H1 (cell line): ENCODE results near the gene RASAL2. TPM values are rescaled to one million over a fixed set of nuclear protein-coding genes. Genes with fewer than 3 reads are reported as not detected.

Experiments
- CTCF ChIA-PET: fragments of 300-600 bp; sonication (Branson Sonifier 250); formaldehyde crosslinking; loops from one replicate; lab custom pipeline; 2021; ENCODE audit not compliant: partially characterized antibody; lab: Charles Lee
- POLR2A ChIA-PET: fragments of 300-600 bp; sonication (Branson Sonifier 250); formaldehyde crosslinking; loops from one replicate; lab custom pipeline; 2021; ENCODE audit warnings: inconsistent platforms; ENCODE audit not compliant: partially characterized antibody; lab: Charles Lee
- DNase-seq, 2 experiments: peaks; one replicate each; pipeline versions ENCODE4 v3.0.0 to v3.0.0-alpha.2; 2010 to 2022; ENCODE audit warnings: low spot score in 2 of 2, low read depth in 1 of 2, mixed read lengths in 1 of 2
- FAIRE-seq: peaks from 2 replicates; lab custom pipeline; 2011; peaks lifted over from hg19 to GRCh38; lab: Jason Lieb, UNC
- H2AFZ ChIP-seq: 2 replicates; pipeline ENCODE4 v1.8.1; 2012; ENCODE audit warnings: low read length, inconsistent platforms
- H2AK5ac ChIP-seq: 2 replicates; pipeline ENCODE4 v1.6.1; 2013; ENCODE audit warnings: low read depth, low read length
- H2BK120ac ChIP-seq: replicated peaks from 2 replicates; pipeline ENCODE3; 2013; ENCODE audit warnings: low read depth, low read length, inconsistent platforms
- H2BK12ac ChIP-seq: 2 replicates; pipeline ENCODE4 v1.6.1; 2013; ENCODE audit warnings: low read depth, low read length
- H2BK15ac ChIP-seq: 2 replicates; pipeline ENCODE4 v1.6.1; 2013; ENCODE audit warnings: low read length
- H2BK20ac ChIP-seq: 2 replicates; pipeline ENCODE4 v1.6.1; 2013; ENCODE audit warnings: low read length
- H2BK5ac ChIP-seq: 2 replicates; pipeline ENCODE4 v1.6.1; 2013; ENCODE audit warnings: low read depth, low read length
- H3K14ac ChIP-seq: 2 replicates; pipeline ENCODE4 v1.6.1; 2013; ENCODE audit warnings: inconsistent platforms; ENCODE audit not compliant: insufficient read length
- H3K18ac ChIP-seq: 2 replicates; pipeline ENCODE4 v1.6.1; 2013; ENCODE audit warnings: low read length; ENCODE audit errors: extremely low read depth
- H3K23ac ChIP-seq: 2 replicates; pipeline ENCODE4 v1.6.1; 2013; ENCODE audit warnings: inconsistent platforms; ENCODE audit not compliant: insufficient read length
- H3K23me2 ChIP-seq: 2 replicates; pipeline ENCODE4 v1.6.1; 2013; ENCODE audit warnings: low read depth, low read length
- H3K27ac ChIP-seq: 2 replicates; pipeline ENCODE4 v1.6.1; 2011; ENCODE audit warnings: low read depth, low read length, inconsistent platforms
- H3K27me3 ChIP-seq, 4 experiments: replicated peaks in 1 of 4; 1 replicate in 1 of 4; 2 replicates in 3 of 4; pipeline versions ENCODE4 v1.6.1 to v1.8.1; 2011 to 2013; ENCODE audit warnings: low read length in 3 of 4, mild to moderate bottlenecking in 3 of 4, inconsistent platforms in 2 of 4, mixed read lengths in 2 of 4, moderate library complexity in 1 of 4; ENCODE audit not compliant: control insufficient read depth in 3 of 4, insufficient read depth in 3 of 4; ENCODE audit errors: extremely low read depth in 1 of 4
- H3K36me3 ChIP-seq, 4 experiments: 2 replicates each; pipeline versions ENCODE4 v1.6.1 to v1.8.1; 2011 to 2013; ENCODE audit warnings: mild to moderate bottlenecking in 4 of 4, low read length in 3 of 4, moderate library complexity in 2 of 4, control low read depth in 1 of 4, inconsistent platforms in 1 of 4; ENCODE audit not compliant: insufficient read depth in 4 of 4, control insufficient read depth in 2 of 4
- H3K4ac ChIP-seq: replicated peaks from 2 replicates; pipeline ENCODE3; 2013; ENCODE audit warnings: low read length, low read depth, mixed read lengths, inconsistent platforms; ENCODE audit not compliant: insufficient read length
- H3K4me1 ChIP-seq, 4 experiments: replicated peaks in 1 of 4; 1 replicate in 1 of 4; 2 replicates in 3 of 4; pipeline versions ENCODE4 v1.6.1 to v1.8.1; 2011 to 2013; ENCODE audit warnings: low read length in 3 of 4, inconsistent platforms in 2 of 4, mixed read lengths in 1 of 4; ENCODE audit not compliant: insufficient read depth in 4 of 4, control insufficient read depth in 3 of 4
- H3K4me2 ChIP-seq, 2 experiments: 2 replicates each; pipeline versions ENCODE4 v1.6.1 to v1.8.1; 2011 to 2013; ENCODE audit warnings: low read depth in 2 of 2, low read length in 2 of 2, control low read depth in 1 of 2, inconsistent platforms in 1 of 2, mild to moderate bottlenecking in 1 of 2; ENCODE audit not compliant: insufficient read depth in 1 of 2
- H3K4me3 ChIP-seq, 4 experiments: fragments of 200-600, 300-600 bp in 1 of 4; sonication (generic), shearing (Covaris generic), sonication (Bioruptor Twin) in 1 of 4; 2 replicates each; pipeline versions ENCODE4 v1.5.1 to v1.8.1; 2011 to 2016; ENCODE audit warnings: low read length in 4 of 4, low read depth in 3 of 4, control low read depth in 2 of 4, inconsistent platforms in 2 of 4, mild to moderate bottlenecking in 2 of 4, mixed read lengths in 1 of 4, moderate library complexity in 1 of 4; ENCODE audit not compliant: insufficient read depth in 2 of 4; ENCODE audit errors: extremely low read depth in 1 of 4
- H3K56ac ChIP-seq: replicated peaks from 2 replicates; pipeline ENCODE3; 2013; ENCODE audit warnings: low read depth, mild to moderate bottlenecking, mixed read lengths, low read length, inconsistent platforms; ENCODE audit not compliant: insufficient read length
- H3K79me1 ChIP-seq: 2 replicates; pipeline ENCODE4 v1.6.1; 2013; ENCODE audit warnings: low read depth, low read length, control low read depth
- H3K79me2 ChIP-seq, 2 experiments: 2 replicates each; pipeline versions ENCODE4 v1.6.1 to v1.8.1; 2012 to 2013; ENCODE audit warnings: low read length in 2 of 2, mild to moderate bottlenecking in 2 of 2, inconsistent platforms in 1 of 2; ENCODE audit not compliant: insufficient read depth in 2 of 2, control insufficient read depth in 1 of 2
- H3K9ac ChIP-seq, 4 experiments: replicated peaks in 1 of 4; 1 replicate in 1 of 4; 2 replicates in 3 of 4; pipeline versions ENCODE4 v1.6.1 to v1.8.1; 2011 to 2013; ENCODE audit warnings: low read depth in 3 of 4, low read length in 3 of 4, control low read depth in 2 of 4, mild to moderate bottlenecking in 2 of 4, moderate library complexity in 2 of 4, inconsistent platforms in 1 of 4; ENCODE audit errors: extremely low read depth in 1 of 4
- H3K9me3 ChIP-seq, 2 experiments: 2 replicates each; pipeline versions ENCODE4 v1.6.1 to v1.8.1; 2012 to 2013; ENCODE audit warnings: mild to moderate bottlenecking in 2 of 2, moderate library complexity in 2 of 2, control low read depth in 1 of 2, inconsistent platforms in 1 of 2, low read depth in 1 of 2, low read length in 1 of 2, mixed read lengths in 1 of 2; ENCODE audit not compliant: insufficient read depth in 2 of 2
- H4K20me1 ChIP-seq, 2 experiments: replicated peaks in 1 of 2; 2 replicates each; pipeline versions ENCODE3 to v1.8.1; 2011 to 2013; ENCODE audit warnings: inconsistent platforms in 2 of 2, low read length in 2 of 2, mild to moderate bottlenecking in 1 of 2; ENCODE audit not compliant: insufficient read depth in 2 of 2, control insufficient read depth in 1 of 2
- H4K5ac ChIP-seq: 2 replicates; pipeline ENCODE4 v1.6.1; 2013; ENCODE audit warnings: low read length, low read depth, mixed read lengths, inconsistent platforms; ENCODE audit not compliant: insufficient read length
- H4K8ac ChIP-seq: 2 replicates; pipeline ENCODE4 v1.8.0; 2013; ENCODE audit warnings: mild to moderate bottlenecking, moderate library complexity, low read length, inconsistent platforms; ENCODE audit not compliant: insufficient read depth; ENCODE audit errors: extremely low read depth
- H4K91ac ChIP-seq: replicated peaks from 2 replicates; pipeline ENCODE3; 2013; ENCODE audit warnings: low read length, mixed read lengths, inconsistent platforms; ENCODE audit not compliant: insufficient read length
- EP300 ChIP-seq, 2 experiments: IDR thresholded peaks; 1 replicate in 1 of 2; 2 replicates in 1 of 2; pipeline ENCODE4 v1.6.1; 2011 to 2012; ENCODE audit warnings: low read depth in 2 of 2, low read length in 2 of 2, mild to moderate bottlenecking in 2 of 2, borderline replicate concordance in 1 of 2, inconsistent platforms in 1 of 2, moderate library complexity in 1 of 2
- WGBS, 2 experiments: shearing (Covaris generic) in 1 of 2; methylation state at CpG; one replicate each; pipeline versions ENCODE4 v1.1.6 to v1.1.7; 2013 to 2015; ENCODE audit warnings: low lambda C conversion rate in 2 of 2, mixed read lengths in 2 of 2, inconsistent platforms in 1 of 2, low coverage in 1 of 2, missing lambda C conversion rate in 1 of 2; ENCODE audit not compliant: insufficient replicate concordance in 2 of 2, insufficient coverage in 1 of 2, insufficient read length in 1 of 2; ENCODE audit errors: extremely low coverage in 1 of 2, missing lambda C conversion rate in 1 of 2; 5-methylcytosine and 5-hydroxymethylcytosine counted together
- polyA plus RNA-seq, 7 experiments: library from polyadenylated mRNA; depleted of rRNA in 3 of 7; stranded (reverse) in 5 of 7; unstranded in 2 of 7; fragments of >200 nt in 5 of 7; fragments of 200-250 nt in 2 of 7; gene quantifications; 1 replicate in 5 of 7; 2 replicates in 1 of 7; 4 replicates in 1 of 7; pipeline versions ENCODE4 v1.2.1 to v1.2.3, GENCODE V29; 2011 to 2013; ENCODE audit warnings: missing spikeins in 2 of 7, mixed read lengths in 2 of 7
- total RNA-seq: library from RNA; stranded (reverse); fragmentation: NEBNext Ultra II Directional; extraction: Animal tissue kit (Norgen Biotek cat#: 25700); gene quantifications from 2 replicates; pipeline ENCODE4 v1.2.1, GENCODE V29; 2021

Gene RASAL2
- total and polyA plus RNA-seq, 2 of the 8 experiments (the other 6 are each of a cell fraction or from before 2014, with no cell fraction given), result 15.9 to 32.5 TPM

DNA sequence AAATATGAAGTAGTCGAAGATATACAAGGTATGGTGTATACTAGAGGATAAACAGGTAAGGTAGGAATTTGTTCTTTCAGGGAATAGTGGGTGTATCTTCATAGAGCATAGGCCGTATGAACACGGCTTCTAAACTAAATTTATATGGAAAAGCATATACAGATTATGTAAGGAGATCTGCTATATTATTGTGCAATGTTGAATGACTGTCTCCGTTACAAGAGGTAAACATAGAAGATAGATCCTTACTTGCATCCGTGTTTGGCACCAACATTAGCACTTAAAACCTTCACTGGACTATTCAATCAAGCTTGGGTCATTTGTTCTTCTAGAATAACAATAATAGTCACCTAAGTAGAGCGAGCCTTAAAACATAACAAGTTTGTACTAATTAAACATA lies 357.0 kb downstream of the RASAL2 start:
- Histone ChIP-seq H3K4me3 (no peak overlapping the region), H3K4me1 (no peaks in the 10 kb centered on the region), H2BK12ac (no peak overlapping the region), H2BK120ac (no peak overlapping the region), H4K5ac (no peak overlapping the region), H2BK20ac (no peak overlapping the region), H3K27ac (no peak overlapping the region), H3K27me3 (no peaks in the 10 kb centered on the region), H2BK5ac (no peak overlapping the region), H2AFZ (no peak overlapping the region), H4K20me1 (no peaks in the 10 kb centered on the region), H2AK5ac (no peak overlapping the region), H3K23me2 (no peaks in the 10 kb centered on the region; the same call in 1 of the 2 replicates), H2BK15ac (no peak overlapping the region), H3K4ac (no peak overlapping the region), H3K79me2 (no peaks in the 10 kb centered on the region), H3K56ac (no peak overlapping the region), H3K79me1 (no peaks in the 10 kb centered on the region), H4K8ac (no peak overlapping the region), H3K4me2 (no peak overlapping the region), H3K14ac (no peak overlapping the region), H3K18ac (no peak overlapping the region), H3K9me3 (no peaks in the 10 kb centered on the region), H4K91ac (no peak overlapping the region), H3K23ac (no peak overlapping the region), H3K9ac (no peak overlapping the region), H3K36me3 (peaks cover 0 to 11% (median 1%) of the 10 kb centered on the region in 4 experiments; a peak in 2 of 8 replicates)
- ChIA-PET CTCF (interaction anchor here (1.5 kb wide), 1 partner anchor 51 kb away, joined by 3 read pairs; no protein-coding TSS in a partner anchor), POLR2A (no interaction called here)
- WGBS, 2 experiments, result 92 to 100% methylated on average over 1 to 6 of the region's 6 CpGs
- FAIRE-seq (no peak), DNase-seq (no peak)
- no peak for TF ChIP-seq EP300 (IDR thresholded peaks at IDR 0.05; ENCODE audit: borderline replicate concordance in 1 of 2, low read depth in 2 of 2, low read length in 2 of 2)
